GM19467 (cell line): Measurements from ENCODE around the gene SLCO2B1.

Experiments
- ATAC-seq: cut with Tn5 transposase; IDR thresholded peaks from one replicate; pipeline ENCODE4 v1.9.1; 2021; ENCODE audit warnings: mild to moderate bottlenecking, moderate library complexity; ENCODE audit not compliant: unreplicated experiment

The SLCO2B1 gene

DNA sequence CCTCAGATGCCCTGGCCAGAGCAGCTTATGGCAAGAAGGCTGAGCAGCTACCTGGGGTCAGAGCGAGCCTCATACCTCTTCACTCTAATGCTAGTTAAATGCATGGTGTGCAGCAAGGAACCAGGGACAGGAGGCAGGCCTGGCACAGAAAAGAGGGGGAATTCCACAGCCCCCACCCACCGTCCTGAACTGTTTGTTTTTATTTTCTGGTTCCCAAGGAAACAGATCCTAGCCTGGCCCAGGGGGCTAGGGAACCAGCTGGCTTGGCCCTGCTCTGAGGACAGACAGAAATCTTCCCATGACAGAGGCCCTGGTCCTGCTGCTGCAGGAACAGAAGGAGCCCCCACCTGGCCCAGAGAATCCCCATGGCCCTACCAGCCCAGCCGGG is 40.4 kb downstream of the SLCO2B1 start:
- no peak for ATAC-seq

DNA sequence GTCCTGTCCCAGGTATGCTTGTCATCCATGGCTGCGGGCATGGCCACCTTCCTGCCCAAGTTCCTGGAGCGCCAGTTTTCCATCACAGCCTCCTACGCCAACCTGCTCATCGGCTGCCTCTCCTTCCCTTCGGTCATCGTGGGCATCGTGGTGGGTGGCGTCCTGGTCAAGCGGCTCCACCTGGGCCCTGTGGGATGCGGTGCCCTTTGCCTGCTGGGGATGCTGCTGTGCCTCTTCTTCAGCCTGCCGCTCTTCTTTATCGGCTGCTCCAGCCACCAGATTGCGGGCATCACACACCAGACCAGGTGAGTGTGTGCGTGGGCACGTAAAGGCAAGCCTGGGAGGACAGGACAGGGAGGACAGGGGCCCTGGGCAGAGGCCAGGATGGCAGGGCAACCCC is 42.4 kb downstream of the SLCO2B1 start:
- no peak for ATAC-seq

- no peak for ATAC-seq
Observed at GRCh38 chr11:75193711-75194110, 42.8 kb downstream of the SLCO2B1 start.

DNA sequence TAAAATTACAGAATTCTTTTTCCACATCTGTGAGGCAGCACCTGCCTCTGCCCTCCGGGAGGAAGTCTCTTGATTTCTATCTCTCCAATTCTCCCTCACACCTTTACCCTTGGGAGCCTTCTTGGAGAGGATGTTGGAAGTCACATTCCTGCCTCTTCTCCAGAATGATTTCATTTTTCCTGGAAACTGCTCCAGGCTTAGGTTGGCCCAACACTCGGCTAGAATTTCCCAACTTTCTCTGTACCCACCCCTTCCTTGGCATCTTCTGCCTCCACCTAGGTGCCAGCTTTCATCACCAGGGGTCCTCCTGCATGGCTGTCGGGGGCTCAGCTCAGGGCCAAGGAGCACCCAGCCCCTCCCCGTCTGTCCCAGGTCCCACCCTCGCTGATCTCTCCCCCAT is 43.2 kb downstream of the SLCO2B1 start:
- ATAC-seq, result no peak

- no peak for ATAC-seq
Observed at GRCh38 chr11:75195167-75195962, 44.5 kb downstream of the SLCO2B1 start.

DNA sequence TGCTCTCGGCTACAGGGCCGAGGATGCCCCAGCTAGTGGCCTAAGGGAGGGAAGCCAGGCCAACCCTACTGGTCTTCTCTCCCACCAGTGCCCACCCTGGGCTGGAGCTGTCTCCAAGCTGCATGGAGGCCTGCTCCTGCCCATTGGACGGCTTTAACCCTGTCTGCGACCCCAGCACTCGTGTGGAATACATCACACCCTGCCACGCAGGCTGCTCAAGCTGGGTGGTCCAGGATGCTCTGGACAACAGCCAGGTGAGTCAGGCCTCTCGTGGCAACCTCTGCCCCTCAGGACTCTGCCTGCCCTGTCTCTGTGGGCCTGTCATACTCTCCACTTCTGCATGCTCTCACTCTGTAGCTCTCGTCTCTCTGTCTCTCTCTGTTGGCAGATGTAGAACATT is 45.5 kb downstream of the SLCO2B1 start:
- no peak for ATAC-seq

- no peak for ATAC-seq
Observed at GRCh38 chr11:75197512-75198277, 46.8 kb downstream of the SLCO2B1 start.

DNA sequence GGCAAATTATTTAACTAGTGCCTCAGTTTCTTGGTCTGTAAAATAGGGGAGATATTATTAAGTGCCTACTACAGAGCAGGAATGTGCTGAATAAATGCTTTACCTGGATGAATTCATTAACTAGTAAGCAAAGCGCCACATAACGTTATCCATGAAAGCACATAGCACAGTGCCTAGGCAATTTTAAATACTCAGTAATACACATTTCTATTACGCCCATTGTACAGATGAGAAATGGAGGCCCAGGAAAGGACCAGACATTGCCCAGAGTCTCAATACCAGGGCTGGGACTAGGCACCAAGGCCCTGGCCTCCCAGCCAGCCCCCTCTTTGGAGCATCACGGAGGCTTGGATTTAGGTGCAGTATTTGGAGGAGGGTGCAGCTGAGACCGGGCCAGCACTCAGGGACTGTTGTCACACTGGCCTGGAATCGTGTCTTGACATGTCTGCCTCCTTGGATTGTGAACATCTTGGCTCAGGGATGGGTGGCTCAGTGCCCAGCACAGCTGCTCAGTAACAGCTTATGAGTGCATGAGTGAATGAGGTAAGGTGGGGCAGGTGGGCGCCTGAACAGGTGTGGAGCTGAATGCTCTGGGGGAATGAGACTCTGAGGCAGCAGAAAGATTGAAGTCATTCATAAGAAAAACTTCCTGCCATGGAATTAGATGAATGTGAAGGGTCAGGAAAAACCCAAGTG is 47.5 kb downstream of the SLCO2B1 start:
- ATAC-seq, result no peak

- ATAC-seq, result no peak
Observed at GRCh38 chr11:75199412-75199955, 48.6 kb downstream of the SLCO2B1 start.

DNA sequence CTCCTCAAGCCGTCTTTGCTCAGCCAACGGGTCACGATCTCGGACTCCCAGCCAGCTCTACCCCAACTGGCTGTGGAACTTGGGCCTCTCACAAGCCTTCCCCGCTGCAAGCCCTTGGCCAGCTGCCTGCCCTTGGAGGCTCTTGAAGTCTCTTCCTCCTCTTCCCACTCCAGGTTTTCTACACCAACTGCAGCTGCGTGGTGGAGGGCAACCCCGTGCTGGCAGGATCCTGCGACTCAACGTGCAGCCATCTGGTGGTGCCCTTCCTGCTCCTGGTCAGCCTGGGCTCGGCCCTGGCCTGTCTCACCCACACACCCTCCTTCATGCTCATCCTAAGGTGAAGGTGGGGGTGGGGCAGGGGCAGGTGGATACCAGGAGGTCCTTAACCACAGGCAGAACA is 49.1 kb downstream of the SLCO2B1 start:
- no peak for ATAC-seq

DNA sequence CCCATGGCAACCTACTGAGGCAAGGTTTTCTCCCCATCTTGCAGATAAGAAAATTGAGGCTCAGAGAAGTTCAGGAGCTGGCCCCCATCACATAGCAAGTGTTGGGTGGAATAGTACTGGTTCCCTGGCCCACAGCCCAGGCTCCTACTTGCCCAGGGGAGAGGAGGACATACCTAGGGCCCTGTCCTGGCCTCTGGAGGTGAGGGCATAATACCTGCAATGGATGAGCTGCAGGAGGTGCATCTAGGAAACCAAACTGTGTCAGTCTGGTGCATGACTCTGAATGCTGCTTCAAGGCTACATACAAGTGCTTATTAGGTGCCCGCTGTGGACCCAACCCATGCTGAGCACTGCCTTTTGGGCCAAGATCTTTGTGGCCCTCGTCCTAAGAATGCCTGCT is 49.6 kb downstream of the SLCO2B1 start:
- no peak for ATAC-seq

DNA sequence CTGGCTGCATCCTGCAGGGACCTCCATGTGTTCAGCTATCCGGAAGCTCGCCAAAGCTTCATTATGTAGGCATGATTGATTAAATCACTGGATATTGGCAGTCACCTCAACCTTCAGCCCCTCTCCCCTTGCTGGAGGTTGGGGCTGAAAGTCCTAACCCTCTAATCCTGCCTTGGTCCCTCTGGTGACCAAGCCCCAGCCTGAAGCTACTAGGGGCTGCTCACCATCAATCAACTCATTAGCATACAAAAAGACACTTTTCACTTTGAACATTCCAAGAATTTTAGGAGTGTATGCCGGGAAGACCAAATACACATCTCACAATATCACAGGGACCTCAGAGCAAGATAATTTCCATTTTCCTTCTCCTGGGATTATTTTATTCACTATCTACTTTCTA is 50.9 kb downstream of the SLCO2B1 start:
- no peak for ATAC-seq

GRCh38 chr11:75202195-75202594 is 51.3 kb downstream of the SLCO2B1 start:
- ATAC-seq, result no peak

DNA sequence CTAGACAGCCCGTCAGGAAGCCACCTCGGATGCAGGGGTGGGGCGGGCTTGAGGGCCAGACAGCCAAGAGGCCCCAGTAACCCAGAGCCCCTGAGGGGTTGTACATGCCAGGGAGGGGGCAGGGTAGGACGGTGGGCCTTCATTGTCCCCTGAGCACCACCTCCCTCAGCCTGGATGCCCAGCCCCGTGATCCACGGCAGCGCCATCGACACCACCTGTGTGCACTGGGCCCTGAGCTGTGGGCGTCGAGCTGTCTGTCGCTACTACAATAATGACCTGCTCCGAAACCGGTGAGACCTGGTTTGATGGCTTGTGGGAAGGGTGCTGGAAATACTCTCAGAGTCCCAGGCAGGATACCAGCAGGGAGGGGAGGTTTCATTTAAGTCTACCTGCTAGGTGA is 52.2 kb downstream of the SLCO2B1 start:
- no peak for ATAC-seq

GRCh38 chr11:75203641-75204011 is 52.7 kb downstream of the SLCO2B1 start:
- no peak for ATAC-seq

DNA sequence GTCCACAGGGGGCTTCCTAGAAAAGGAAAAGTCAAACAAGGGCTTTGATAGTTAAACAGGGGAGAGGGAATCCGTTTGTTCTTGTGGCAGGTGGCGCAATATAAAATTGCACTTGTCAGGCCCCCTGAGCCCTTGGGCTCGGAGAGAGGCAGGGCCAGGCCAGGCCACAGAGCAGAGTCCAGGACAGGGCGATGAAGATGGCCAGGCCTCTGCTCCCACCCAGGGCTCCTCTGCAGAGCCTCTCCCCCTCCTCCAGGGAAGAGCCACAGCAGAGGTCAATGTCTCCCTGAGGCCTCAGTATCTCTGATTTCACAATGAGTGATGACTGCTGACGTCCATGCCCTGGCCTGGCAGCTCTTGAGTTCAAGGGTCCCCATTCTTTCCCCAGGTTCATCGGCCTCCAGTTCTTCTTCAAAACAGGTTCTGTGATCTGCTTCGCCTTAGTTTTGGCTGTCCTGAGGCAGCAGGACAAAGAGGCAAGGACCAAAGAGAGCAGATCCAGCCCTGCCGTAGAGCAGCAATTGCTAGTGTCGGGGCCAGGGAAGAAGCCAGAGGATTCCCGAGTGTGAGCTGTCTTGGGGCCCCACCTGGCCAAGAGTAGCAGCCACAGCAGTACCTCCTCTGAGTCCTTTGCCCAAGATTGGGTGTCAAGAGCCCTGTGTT is 53.2 kb downstream of the SLCO2B1 start:
- no peak for ATAC-seq

GRCh38 chr11:75204685-75205563 is 54.0 kb downstream of the SLCO2B1 start:
- peak; percentile 84 for ATAC-seq

- ATAC-seq, result no peak
Observed at GRCh38 chr11:75205564-75206020, 54.7 kb downstream of the SLCO2B1 start.

- no peak for ATAC-seq
Observed at GRCh38 chr11:75208446-75208845, 57.5 kb downstream of the SLCO2B1 start.

DNA sequence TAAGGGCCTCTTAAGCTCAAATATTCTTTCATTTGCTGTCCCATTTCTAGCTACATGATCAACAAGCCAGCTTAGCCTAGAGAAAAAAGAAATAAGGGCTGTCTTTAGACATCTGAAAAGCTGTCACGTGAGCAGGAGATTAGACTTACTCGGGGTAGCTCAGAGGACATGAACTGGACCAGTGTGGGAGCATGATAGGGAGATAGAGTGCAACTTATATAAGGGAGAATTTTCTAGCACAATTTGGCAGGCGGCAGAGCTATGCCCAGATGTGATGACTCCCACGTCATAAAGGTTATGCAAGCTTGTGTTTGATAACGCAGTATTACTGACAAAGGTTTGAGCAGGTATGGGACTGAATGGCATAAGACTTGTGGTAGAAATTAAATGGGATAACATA is 61.5 kb downstream of the SLCO2B1 start:
- ATAC-seq, result no peak
